ENCODE measurements around the gene SEMG2. TPM values are rescaled to one million over a fixed set of nuclear protein-coding genes. Genes with fewer than 3 reads are reported as not detected.

SEMG2 gene
- total and polyA plus RNA-seq, 2 of the 13 experiments (the other 11 are each of a cell fraction or from before 2014, with no cell fraction given) = not detected

- TF ChIP-seq, protein P1, sequence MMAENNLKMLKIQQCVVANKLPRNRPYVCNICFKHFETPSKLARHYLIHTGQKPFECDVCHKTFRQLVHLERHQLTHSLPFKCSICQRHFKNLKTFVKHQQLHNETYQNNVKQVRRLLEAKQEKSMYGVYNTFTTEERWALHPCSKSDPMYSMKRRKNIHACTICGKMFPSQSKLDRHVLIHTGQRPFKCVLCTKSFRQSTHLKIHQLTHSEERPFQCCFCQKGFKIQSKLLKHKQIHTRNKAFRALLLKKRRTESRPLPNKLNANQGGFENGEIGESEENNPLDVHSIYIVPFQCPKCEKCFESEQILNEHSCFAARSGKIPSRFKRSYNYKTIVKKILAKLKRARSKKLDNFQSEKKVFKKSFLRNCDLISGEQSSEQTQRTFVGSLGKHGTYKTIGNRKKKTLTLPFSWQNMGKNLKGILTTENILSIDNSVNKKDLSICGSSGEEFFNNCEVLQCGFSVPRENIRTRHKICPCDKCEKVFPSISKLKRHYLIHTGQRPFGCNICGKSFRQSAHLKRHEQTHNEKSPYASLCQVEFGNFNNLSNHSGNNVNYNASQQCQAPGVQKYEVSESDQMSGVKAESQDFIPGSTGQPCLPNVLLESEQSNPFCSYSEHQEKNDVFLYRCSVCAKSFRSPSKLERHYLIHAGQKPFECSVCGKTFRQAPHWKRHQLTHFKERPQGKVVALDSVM (CRISPR knock-in tag; IDR thresholded peaks at IDR 0.05) = no peak
- TF ChIP-seq FOXP1 (IDR thresholded peaks at IDR 0.05) = no peak
- no peak for TF ChIP-seq FOXP1 (CRISPR knock-in tag; IDR thresholded peaks at IDR 0.05)
- no peak for TF ChIP-seq ZBTB7A (CRISPR knock-in tag; IDR thresholded peaks at IDR 0.05)
- TF ChIP-seq ZNF788 (CRISPR knock-in tag; IDR thresholded peaks at IDR 0.05; ENCODE audit: borderline replicate concordance) = 0 out of 2 replicates have a peak, but pooled peaks have one; percentile 31
- no peak for TF ChIP-seq NR1H2 (CRISPR knock-in tag; IDR thresholded peaks at IDR 0.05; ENCODE audit: borderline replicate concordance, low read depth)
These were observed 14.8 kb downstream of the SEMG2 start (continued) for GRCh38 chr20:45235995-45236394.

- Histone ChIP-seq H3K36me3 (replicated peaks in 1 of 2; ENCODE audit: control insufficient read depth in 1 of 2, insufficient read depth in 2 of 2, low read length in 2 of 2) (no peaks in the 10 kb centered on the region), H3K27me3 (ENCODE audit: control insufficient read depth in 1 of 2, insufficient read depth in 2 of 2, low read length in 2 of 2) (no peaks in the 10 kb centered on the region), H3K4me3 (replicated peaks in 1 of 3; ENCODE audit: insufficient read depth in 1 of 3, low read depth in 2 of 3, low read length in 3 of 3) (no peak overlapping the region), H4K20me1 (ENCODE audit: insufficient read depth, low read length) (no peaks in the 10 kb centered on the region), H3K9ac (ENCODE audit: insufficient read depth, low read depth, low read length) (no peak overlapping the region), H3K27ac (ENCODE audit: extremely low read length, insufficient read depth, low read length) (no peak overlapping the region), H3K4me2 (ENCODE audit: low read depth, low read length) (no peak overlapping the region), H3K79me2 (ENCODE audit: insufficient read depth, low read length) (no peaks in the 10 kb centered on the region), H2AFZ (ENCODE audit: low read length) (no peak overlapping the region), H3K4me1 (ENCODE audit: insufficient read depth, low read length) (no peaks in the 10 kb centered on the region), H3K9me3 (ENCODE audit: low read length) (no peaks in the 10 kb centered on the region)
- 34% methylated on average over 2 of the region's 2 CpGs for WGBS (ENCODE audit: low lambda C conversion rate)
- POLR2A ChIA-PET = no interaction called here
- no TSS peak for BruUV-seq (replicated peaks)
- ATAC-seq = no peak
- CTCF ChIA-PET (ENCODE audit: low intra/inter-chr PET ratio, low total read pairs) = no interaction called here
- no peak for DNase-seq (ENCODE audit: low spot score)
- in situ Hi-C loops (cut with HindIII; ENCODE audit: extremely low pct_ligation_motif_present, low pct_unique_long_range_greater_than_20kb) (no loop called here), intact Hi-C loops (cut with micrococcal nuclease; ENCODE audit: unreplicated experiment) (no loop called here)
- FAIRE-seq = no peak
- no peak for TF ChIP-seq NFIB (CRISPR knock-in tag; IDR thresholded peaks at IDR 0.05; ENCODE audit: borderline replicate concordance)
- TF ChIP-seq, protein P2, sequence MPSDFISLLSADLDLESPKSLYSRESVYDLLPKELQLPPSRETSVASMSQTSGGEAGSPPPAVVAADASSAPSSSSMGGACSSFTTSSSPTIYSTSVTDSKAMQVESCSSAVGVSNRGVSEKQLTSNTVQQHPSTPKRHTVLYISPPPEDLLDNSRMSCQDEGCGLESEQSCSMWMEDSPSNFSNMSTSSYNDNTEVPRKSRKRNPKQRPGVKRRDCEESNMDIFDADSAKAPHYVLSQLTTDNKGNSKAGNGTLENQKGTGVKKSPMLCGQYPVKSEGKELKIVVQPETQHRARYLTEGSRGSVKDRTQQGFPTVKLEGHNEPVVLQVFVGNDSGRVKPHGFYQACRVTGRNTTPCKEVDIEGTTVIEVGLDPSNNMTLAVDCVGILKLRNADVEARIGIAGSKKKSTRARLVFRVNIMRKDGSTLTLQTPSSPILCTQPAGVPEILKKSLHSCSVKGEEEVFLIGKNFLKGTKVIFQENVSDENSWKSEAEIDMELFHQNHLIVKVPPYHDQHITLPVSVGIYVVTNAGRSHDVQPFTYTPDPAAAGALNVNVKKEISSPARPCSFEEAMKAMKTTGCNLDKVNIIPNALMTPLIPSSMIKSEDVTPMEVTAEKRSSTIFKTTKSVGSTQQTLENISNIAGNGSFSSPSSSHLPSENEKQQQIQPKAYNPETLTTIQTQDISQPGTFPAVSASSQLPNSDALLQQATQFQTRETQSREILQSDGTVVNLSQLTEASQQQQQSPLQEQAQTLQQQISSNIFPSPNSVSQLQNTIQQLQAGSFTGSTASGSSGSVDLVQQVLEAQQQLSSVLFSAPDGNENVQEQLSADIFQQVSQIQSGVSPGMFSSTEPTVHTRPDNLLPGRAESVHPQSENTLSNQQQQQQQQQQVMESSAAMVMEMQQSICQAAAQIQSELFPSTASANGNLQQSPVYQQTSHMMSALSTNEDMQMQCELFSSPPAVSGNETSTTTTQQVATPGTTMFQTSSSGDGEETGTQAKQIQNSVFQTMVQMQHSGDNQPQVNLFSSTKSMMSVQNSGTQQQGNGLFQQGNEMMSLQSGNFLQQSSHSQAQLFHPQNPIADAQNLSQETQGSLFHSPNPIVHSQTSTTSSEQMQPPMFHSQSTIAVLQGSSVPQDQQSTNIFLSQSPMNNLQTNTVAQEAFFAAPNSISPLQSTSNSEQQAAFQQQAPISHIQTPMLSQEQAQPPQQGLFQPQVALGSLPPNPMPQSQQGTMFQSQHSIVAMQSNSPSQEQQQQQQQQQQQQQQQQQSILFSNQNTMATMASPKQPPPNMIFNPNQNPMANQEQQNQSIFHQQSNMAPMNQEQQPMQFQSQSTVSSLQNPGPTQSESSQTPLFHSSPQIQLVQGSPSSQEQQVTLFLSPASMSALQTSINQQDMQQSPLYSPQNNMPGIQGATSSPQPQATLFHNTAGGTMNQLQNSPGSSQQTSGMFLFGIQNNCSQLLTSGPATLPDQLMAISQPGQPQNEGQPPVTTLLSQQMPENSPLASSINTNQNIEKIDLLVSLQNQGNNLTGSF (CRISPR knock-in tag; IDR thresholded peaks at IDR 0.05) = no peak
- TF ChIP-seq ZNF235 (CRISPR knock-in tag; IDR thresholded peaks at IDR 0.05; ENCODE audit: borderline replicate concordance) = no peak
- peak; percentile 21; the same call in 1 of the 2 replicates for TF ChIP-seq ATF7 (IDR thresholded peaks at IDR 0.05)
- TF ChIP-seq ATF7 (CRISPR knock-in tag; IDR thresholded peaks at IDR 0.05) = no peak
- TF ChIP-seq NONO (IDR thresholded peaks at IDR 0.05) = 0 out of 2 replicates have a peak, but pooled peaks have one; percentile 57
- TF ChIP-seq NONO (CRISPR knock-in tag; conservative IDR thresholded peaks at IDR 0.05) = no peak
- TF ChIP-seq PLRG1 (conservative IDR thresholded peaks at IDR 0.05) = 0 out of 2 replicates have a peak, but pooled peaks have one; percentile 59
- no peak for TF ChIP-seq ZBTB21 (CRISPR knock-in tag; IDR thresholded peaks at IDR 0.05)
- no peak for TF ChIP-seq GTF3A (CRISPR knock-in tag; conservative IDR thresholded peaks at IDR 0.05)
- TF ChIP-seq ZNF33B (CRISPR knock-in tag; IDR thresholded peaks at IDR 0.05) = no peak
- no peak for TF ChIP-seq NRL (CRISPR knock-in tag; IDR thresholded peaks at IDR 0.05; ENCODE audit: borderline replicate concordance)
- no peak for TF ChIP-seq IRF2 (CRISPR knock-in tag; IDR thresholded peaks at IDR 0.05)
- no peak for TF ChIP-seq HMG20A (CRISPR knock-in tag; IDR thresholded peaks at IDR 0.05; ENCODE audit: borderline replicate concordance)
These were observed 17.0 kb downstream of the SEMG2 start for GRCh38 chr20:45238139-45238538.
